Keratinocyte (primary cell): ENCODE data around the gene SCGB2A2. TPM values are rescaled to one million over a fixed set of nuclear protein-coding genes. Genes with fewer than 3 reads are reported as not detected.
A peak's percentile ranks its signal among the peaks of the same experiment; 100 is the strongest.

ENCODE experiments used
- DNase-seq: peaks from one replicate; pipeline ENCODE4 v3.0.0-alpha.2; 2011; ENCODE audit warnings: low read depth, missing footprints, low spot score
- FAIRE-seq: peaks from 2 replicates; lab custom pipeline; 2011; peaks lifted over from hg19 to GRCh38; lab: Jason Lieb, UNC
- H2AFZ ChIP-seq: 2 replicates; pipeline ENCODE4 v1.6.0; 2012; ENCODE audit warnings: low read length, control low read depth, inconsistent platforms; ENCODE audit not compliant: control insufficient read depth
- H3K27ac ChIP-seq: 2 replicates; pipeline ENCODE4 v1.5.1; 2011; ENCODE audit warnings: low read length; ENCODE audit not compliant: control insufficient read depth, insufficient read depth
- H3K27me3 ChIP-seq: 3 replicates; pipeline ENCODE4 v1.6.0; 2011; ENCODE audit warnings: low read length; ENCODE audit not compliant: control insufficient read depth, insufficient read depth; ENCODE audit errors: extremely low read depth
- H3K36me3 ChIP-seq, 2 experiments: 2 replicates in 1 of 2; 3 replicates in 1 of 2; pipeline ENCODE4 v1.5.1; 2011; ENCODE audit warnings: low read length in 2 of 2, mild to moderate bottlenecking in 1 of 2; ENCODE audit not compliant: control insufficient read depth in 2 of 2, insufficient read depth in 2 of 2; ENCODE audit errors: extremely low read depth in 1 of 2
- H3K4me1 ChIP-seq: 3 replicates; pipeline ENCODE4 v1.5.1; 2011; ENCODE audit warnings: low read length; ENCODE audit not compliant: control insufficient read depth, insufficient read depth; ENCODE audit errors: extremely low read depth
- H3K4me2 ChIP-seq: 3 replicates; pipeline ENCODE4 v1.6.0; 2011; ENCODE audit warnings: low read depth, low read length; ENCODE audit not compliant: control insufficient read depth, insufficient read depth; ENCODE audit errors: extremely low read depth
- H3K4me3 ChIP-seq, 3 experiments: fragments of 200-600 bp in 1 of 3; sonication (generic) in 1 of 3; 2 replicates in 2 of 3; 3 replicates in 1 of 3; pipeline ENCODE4 v1.5.1; 2011 to 2016; ENCODE audit warnings: low read length in 3 of 3, mild to moderate bottlenecking in 3 of 3, control low read depth in 2 of 3, inconsistent platforms in 1 of 3, low read depth in 1 of 3, mixed read lengths in 1 of 3, mixed run types in 1 of 3, moderate library complexity in 1 of 3; ENCODE audit not compliant: control insufficient read depth in 2 of 3, insufficient read depth in 2 of 3; ENCODE audit errors: extremely low read depth in 1 of 3
- H3K79me2 ChIP-seq: 2 replicates; pipeline ENCODE4 v1.6.0; 2012; ENCODE audit warnings: low read length; ENCODE audit not compliant: control insufficient read depth, insufficient read depth
- H3K9ac ChIP-seq: 3 replicates; pipeline ENCODE4 v1.6.0; 2011; ENCODE audit warnings: low read length; ENCODE audit not compliant: control insufficient read depth, insufficient read depth; ENCODE audit errors: extremely low read depth
- H3K9me1 ChIP-seq: 3 replicates; pipeline ENCODE4 v1.6.0; 2011; ENCODE audit warnings: low read length; ENCODE audit not compliant: control insufficient read depth, insufficient read depth; ENCODE audit errors: extremely low read depth
- H3K9me3 ChIP-seq: 2 replicates; pipeline ENCODE4 v1.5.1; 2012; ENCODE audit warnings: low read depth, low read length; ENCODE audit not compliant: control insufficient read depth
- H4K20me1 ChIP-seq: 3 replicates; pipeline ENCODE4 v1.6.0; 2011; ENCODE audit warnings: low read length; ENCODE audit not compliant: control insufficient read depth, insufficient read depth; ENCODE audit errors: extremely low read depth
- EZH2 ChIP-seq: IDR thresholded peaks from one replicate; pipeline ENCODE4 v1.6.1; 2012; ENCODE audit warnings: inconsistent platforms, mild to moderate bottlenecking, low read length, moderate library complexity
- dilution Hi-C: fragments of 300-500 bp; cut with MboI; formaldehyde crosslinking; loops from one replicate; pipeline ENCODE4 v1.7.0; 2020; ENCODE audit warnings: low sequenced_read_pairs; ENCODE audit not compliant: extremely low pct_ligation_motif_present
- polyA plus RNA-seq, 5 experiments: library from polyadenylated mRNA; depleted of rRNA in 3 of 5; stranded (reverse) in 3 of 5; stranded (forward) in 1 of 5; unstranded in 1 of 5; fragments of >200 nt; gene quantifications; 1 replicate in 1 of 5; 2 replicates in 3 of 5; 3 replicates in 1 of 5; pipeline versions ENCODE4 v1.2.1 to v1.2.3, GENCODE V29; 2011 to 2012; ENCODE audit warnings: missing spikeins in 2 of 5, low read depth in 1 of 5, low replicate concordance in 1 of 5
- TF ChIP-seq, protein P1 (sequence below), 3 experiments: IDR thresholded peaks in 1 of 3; conservative IDR thresholded peaks in 1 of 3; optimal IDR thresholded peaks in 1 of 3; 2 replicates in 2 of 3; 3 replicates in 1 of 3; pipeline versions ENCODE3 to v1.5.1; 2011; ENCODE audit warnings: low read length in 3 of 3, mild to moderate bottlenecking in 3 of 3, moderate library complexity in 2 of 3, control low read depth in 1 of 3, inconsistent platforms in 1 of 3; ENCODE audit not compliant: insufficient read depth in 2 of 3; ENCODE audit errors: extremely low read depth in 1 of 3

Gene SCGB2A2
- polyA plus RNA-seq, 1 donor (not counting 4 experiments of a cell fraction or from before 2014, with no cell fraction given) = not detected

DNA sequence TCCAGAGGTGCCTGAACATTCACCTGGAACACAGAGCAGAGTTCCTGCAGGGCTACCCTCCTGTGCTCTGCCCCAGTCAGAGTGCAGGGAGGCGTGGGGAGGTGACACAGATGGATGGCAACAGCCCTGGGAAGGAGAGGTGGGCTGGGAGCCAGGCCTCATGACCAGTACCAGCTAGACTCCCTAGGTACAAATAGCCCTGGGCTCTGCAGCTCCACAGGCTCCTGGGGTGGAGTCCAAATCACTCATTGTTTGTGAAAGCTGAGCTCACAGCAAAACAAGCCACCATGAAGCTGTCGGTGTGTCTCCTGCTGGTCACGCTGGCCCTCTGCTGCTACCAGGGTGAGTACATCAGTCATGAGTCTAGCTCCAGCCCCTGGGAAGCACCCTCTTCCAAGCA, 27.9 kb upstream of the SCGB2A2 start, which contains the start of gene SCGB1D2:
Gene SCGB1D2 (plus strand): TSS at position 219 of the 400 bp plus-strand sequence. CDS start 69 bp downstream, at position 288.
- Histone ChIP-seq H3K4me1 (no peaks in the 10 kb centered on the region), H4K20me1 (no peaks in the 10 kb centered on the region), H3K9me3 (no peaks in the 10 kb centered on the region), H3K79me2 (no peaks in the 10 kb centered on the region), H3K4me3 (no peak within 1 kb of the TSS), H3K36me3 (no peaks in the 10 kb centered on the region), H2AFZ (no peak within 1 kb of the TSS), H3K27me3 (no peaks in the 10 kb centered on the region), H3K4me2 (no peak within 1 kb of the TSS), H3K9ac (no peak within 1 kb of the TSS), H3K27ac (no peak within 1 kb of the TSS), H3K9me1 (no peaks in the 10 kb centered on the region)
- TF ChIP-seq, protein P1, sequence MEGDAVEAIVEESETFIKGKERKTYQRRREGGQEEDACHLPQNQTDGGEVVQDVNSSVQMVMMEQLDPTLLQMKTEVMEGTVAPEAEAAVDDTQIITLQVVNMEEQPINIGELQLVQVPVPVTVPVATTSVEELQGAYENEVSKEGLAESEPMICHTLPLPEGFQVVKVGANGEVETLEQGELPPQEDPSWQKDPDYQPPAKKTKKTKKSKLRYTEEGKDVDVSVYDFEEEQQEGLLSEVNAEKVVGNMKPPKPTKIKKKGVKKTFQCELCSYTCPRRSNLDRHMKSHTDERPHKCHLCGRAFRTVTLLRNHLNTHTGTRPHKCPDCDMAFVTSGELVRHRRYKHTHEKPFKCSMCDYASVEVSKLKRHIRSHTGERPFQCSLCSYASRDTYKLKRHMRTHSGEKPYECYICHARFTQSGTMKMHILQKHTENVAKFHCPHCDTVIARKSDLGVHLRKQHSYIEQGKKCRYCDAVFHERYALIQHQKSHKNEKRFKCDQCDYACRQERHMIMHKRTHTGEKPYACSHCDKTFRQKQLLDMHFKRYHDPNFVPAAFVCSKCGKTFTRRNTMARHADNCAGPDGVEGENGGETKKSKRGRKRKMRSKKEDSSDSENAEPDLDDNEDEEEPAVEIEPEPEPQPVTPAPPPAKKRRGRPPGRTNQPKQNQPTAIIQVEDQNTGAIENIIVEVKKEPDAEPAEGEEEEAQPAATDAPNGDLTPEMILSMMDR (optimal IDR thresholded peaks at IDR 0.05 in 1 of 3, IDR thresholded peaks at IDR 0.05 in 1 of 3, conservative IDR thresholded peaks at IDR 0.05 in 1 of 3; ENCODE audit: extremely low read depth in 1 of 3, insufficient read depth in 2 of 3, low read length in 3 of 3) = no peak
- no peak for TF ChIP-seq EZH2
- no peak for DNase-seq
- dilution Hi-C loops = no loop called here
- no peak for FAIRE-seq

DNA sequence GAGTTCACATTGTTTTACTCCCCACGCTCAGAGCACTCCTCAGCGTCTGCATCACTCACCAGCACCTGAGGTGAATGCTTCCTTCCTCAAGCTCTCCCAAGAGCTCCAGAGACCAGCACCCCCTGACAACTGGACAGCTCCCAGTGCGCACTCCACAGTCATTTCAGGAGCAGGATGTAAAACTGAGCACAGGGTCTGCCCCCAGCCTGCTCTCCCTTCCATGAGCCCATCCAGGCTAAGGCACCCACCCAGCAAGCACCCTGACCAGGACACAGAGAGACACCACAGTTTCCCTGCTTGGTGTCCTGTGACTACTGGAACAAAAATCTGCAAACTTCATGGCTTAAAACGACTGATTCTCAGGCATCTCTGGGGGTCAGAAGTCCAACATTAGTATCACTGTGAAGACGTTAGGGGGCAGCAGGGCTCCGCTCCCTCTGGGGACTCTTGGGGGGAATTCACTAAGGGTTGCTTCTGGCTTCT, 24.6 kb upstream of the SCGB2A2 start:
- H3K9me1 ChIP-seq = no peaks in the 10 kb centered on the region
- no peak overlapping the region for H3K27ac ChIP-seq
- no peaks in the 10 kb centered on the region for H3K79me2 ChIP-seq
- no peak overlapping the region for H3K9ac ChIP-seq
- H3K27me3 ChIP-seq = no peaks in the 10 kb centered on the region
- no peak for TF ChIP-seq EZH2
- TF ChIP-seq, protein P1 (optimal IDR thresholded peaks at IDR 0.05 in 1 of 3, IDR thresholded peaks at IDR 0.05 in 1 of 3, conservative IDR thresholded peaks at IDR 0.05 in 1 of 3; ENCODE audit: extremely low read depth in 1 of 3, insufficient read depth in 2 of 3, low read length in 3 of 3) = peak; percentile 5 to 18 (median 7)
- FAIRE-seq = no peak
- H3K9me3 ChIP-seq = no peaks in the 10 kb centered on the region
- H4K20me1 ChIP-seq = no peaks in the 10 kb centered on the region
- dilution Hi-C loops = no loop called here
- H3K4me2 ChIP-seq = no peak overlapping the region
- DNase-seq = no peak
- H3K4me3 ChIP-seq = no peak overlapping the region
- H3K36me3 ChIP-seq = no peaks in the 10 kb centered on the region
- H2AFZ ChIP-seq = no peak overlapping the region
- H3K4me1 ChIP-seq = no peaks in the 10 kb centered on the region
